GM18526 (cell line): ENCODE measurements around the gene LDB3.

Experiments used
- POLR2A ChIP-seq: IDR thresholded peaks from 3 replicates; pipeline ENCODE4 v1.6.1; 2011; ENCODE audit not compliant: insufficient read length; ENCODE audit errors: extremely low read depth

The LDB3 gene

GRCh38 chr10:86752311-86752710 lies 84.0 kb downstream of the LDB3 start:
- no peak for TF ChIP-seq POLR2A

DNA sequence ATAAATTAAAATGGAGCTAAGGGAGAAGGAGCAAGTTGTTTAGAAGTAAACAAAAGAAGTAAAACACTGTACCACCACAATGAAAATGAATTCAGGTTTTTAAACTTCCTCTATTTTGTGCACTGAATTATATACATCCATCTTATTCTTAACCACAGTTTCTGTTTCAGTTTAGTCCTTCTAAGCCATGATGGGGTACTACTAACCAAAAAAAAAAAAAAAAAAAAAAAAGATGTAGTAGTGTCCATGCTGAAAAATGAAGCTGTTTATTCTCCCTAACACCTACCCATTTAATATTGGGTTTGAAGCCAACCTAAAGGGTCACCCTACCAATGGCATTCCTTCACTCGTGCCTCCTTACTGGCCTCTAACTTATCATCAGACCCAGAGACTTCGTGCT lies 84.7 kb downstream of the LDB3 start:
- TF ChIP-seq POLR2A = no peak

- no peak for TF ChIP-seq POLR2A
Measured at GRCh38 chr10:86753638-86754434, 85.5 kb downstream of the LDB3 start.

DNA sequence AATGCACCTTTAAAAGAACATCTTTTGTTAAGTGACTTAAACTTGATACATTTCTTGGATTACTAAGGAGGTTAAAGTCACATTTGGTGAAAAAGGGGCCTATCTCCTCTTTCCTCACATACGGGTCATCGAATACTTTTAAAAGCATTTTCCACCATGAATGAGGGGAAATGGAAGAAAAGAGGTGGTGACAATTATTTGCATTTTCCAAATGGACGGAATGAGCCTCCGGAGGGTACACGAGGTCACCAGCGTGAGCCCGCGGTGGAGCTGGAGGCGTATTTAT lies 87.1 kb downstream of the LDB3 start:
- no peak for TF ChIP-seq POLR2A

DNA sequence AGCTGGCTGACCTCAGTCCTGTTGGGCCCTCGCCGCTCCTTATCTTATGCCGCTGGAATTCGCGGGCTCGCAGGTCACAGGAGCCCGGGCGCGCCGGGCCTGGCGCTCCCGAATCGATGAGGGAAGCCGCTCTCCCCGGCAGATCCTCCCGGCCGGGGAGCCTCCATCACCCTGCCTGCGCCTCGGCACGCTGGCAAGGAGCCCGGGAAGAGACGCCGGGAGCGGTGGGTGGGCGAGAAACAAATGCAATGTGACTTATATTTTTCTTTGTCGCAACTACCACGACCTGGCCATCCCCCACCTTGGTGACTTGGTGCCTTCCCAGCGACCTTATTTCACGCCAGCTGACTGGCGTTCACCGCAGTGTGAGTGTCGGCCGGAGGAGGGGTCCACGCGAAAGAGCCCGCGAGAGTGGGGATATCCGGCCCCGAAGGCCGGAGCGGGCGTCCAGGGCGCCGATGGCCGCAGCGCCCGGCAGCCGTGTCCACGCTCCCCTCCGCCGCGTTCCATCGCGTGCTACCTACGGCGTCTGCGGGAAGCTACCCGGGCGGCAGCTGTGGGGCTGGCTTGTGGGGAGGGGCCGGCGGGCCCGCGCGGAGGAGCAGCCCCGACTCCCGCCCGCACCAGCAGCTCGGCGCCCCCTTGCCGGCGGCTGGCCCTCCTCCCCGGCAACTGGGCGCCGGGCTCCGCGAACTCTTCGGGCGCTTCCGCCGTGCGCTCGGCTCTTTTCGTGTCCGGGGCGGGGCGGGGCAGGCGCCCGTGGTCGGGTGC lies 87.6 kb downstream of the LDB3 start:
- peak; percentile 10 for TF ChIP-seq POLR2A

- no peak for TF ChIP-seq POLR2A
Measured at GRCh38 chr10:86756511-86757112, 88.3 kb downstream of the LDB3 start, which contains the start of gene BMPR1A. Gene BMPR1A, plus strand, starts transcription at chr10:86756619. Its CDS starts 119,400 bp downstream, at chr10:86876019.

- no peak for TF ChIP-seq POLR2A
Measured at GRCh38 chr10:86757113-86757972, 89.0 kb downstream of the LDB3 start.

- no peak for TF ChIP-seq POLR2A
Measured at GRCh38 chr10:86758189-86759072, 90.1 kb downstream of the LDB3 start.

DNA sequence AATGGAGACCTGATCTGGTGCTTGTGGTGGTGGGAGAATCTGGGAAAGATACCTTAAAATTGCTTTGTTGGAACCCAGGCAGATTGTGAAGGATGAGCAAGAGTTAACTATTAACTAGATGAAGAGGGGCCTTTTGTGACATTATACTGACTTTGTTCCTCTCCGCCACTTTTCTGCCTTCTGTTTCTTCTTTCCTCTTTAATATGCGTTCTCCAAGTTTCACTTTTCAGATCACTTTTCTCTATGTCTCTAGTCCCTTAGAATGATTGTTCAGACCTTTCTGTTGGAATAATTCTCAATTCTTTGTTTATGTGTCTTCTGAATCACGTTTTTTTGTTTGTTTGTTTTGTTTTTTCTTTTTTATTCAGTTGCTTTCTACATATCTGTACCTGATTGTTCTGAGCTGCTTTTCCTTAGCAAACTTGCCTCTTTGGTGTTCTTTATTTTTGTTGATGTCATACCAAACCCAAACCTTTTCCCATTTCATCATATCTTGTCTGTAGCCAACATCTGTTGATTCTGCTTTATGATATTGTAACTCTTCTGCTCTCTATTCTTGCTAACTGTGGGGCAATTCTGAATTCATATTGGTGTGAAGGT lies 90.9 kb downstream of the LDB3 start:
- TF ChIP-seq POLR2A = no peak

DNA sequence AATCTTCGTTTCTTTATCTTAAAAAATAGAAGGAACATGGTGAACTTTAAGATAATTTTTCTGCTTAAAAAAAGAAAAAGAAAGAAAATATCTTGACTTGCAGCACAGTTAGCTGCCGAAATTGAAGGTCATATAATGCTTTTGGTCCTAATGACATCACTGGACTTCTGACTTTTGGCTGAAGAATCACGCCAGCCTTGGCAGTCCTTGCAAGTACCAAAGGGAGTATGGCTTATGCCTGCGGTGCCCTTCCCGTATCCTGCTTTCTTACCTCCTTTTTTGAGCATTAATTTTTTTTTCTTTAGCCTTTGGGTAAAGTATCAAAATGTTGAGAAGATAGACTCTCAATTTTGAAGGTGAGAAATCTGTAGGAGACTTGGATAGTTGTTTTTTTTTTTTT lies 95.1 kb downstream of the LDB3 start:
- no peak for TF ChIP-seq POLR2A

GRCh38 chr10:86765548-86765947 lies 97.2 kb downstream of the LDB3 start:
- TF ChIP-seq POLR2A = no peak

DNA sequence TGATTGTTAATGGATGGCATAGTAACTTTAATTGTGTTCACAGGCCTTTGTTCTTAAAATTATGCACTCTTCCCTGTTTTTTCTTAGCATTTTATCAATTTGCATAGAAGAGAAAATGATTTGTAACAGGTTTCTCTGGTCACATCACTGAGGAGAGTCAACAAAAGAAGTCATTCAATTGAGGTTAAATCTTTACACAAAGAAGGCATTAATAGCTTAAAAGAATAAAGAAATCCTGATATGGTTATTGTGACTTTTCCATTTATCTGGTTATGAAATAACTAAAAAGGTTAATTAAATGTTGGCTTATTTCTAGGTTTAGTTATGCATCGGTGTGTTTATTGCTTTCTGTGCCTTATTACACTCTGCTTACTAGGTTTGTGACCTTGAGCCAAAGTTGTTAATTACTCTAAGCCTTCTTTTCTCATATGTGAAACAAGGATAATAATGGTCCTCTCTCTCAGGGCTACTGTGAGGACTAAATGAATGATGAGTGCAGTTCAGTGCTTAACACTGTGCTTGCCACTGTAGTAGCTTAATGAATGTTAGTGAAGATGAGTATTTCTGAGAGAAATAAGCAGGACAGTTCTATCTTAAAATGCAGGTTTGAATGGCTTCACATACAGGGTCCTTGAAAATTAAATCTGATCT lies 100.2 kb downstream of the LDB3 start:
- TF ChIP-seq POLR2A = no peak

- no peak for TF ChIP-seq POLR2A
Measured at GRCh38 chr10:86769991-86770390, 101.7 kb downstream of the LDB3 start.
